BE2C (cell line): ENCODE data around the gene PRKN.

Experiments used
- DNase-seq: peaks from one replicate; pipeline ENCODE4 v3.0.0-alpha.2; 2020
- H3K27me3 ChIP-seq: fragments of 250-450 bp; sonication (Bioruptor Pico); 2 replicates; pipeline ENCODE4 v1.5.1; 2020; ENCODE audit warnings: mild to moderate bottlenecking
- H3K36me3 ChIP-seq: fragments of 250-450 bp; sonication (Bioruptor Pico); 2 replicates; pipeline ENCODE4 v1.5.1; 2020; ENCODE audit warnings: mild to moderate bottlenecking
- H3K4me1 ChIP-seq: fragments of 250-450 bp; sonication (Bioruptor Pico); 2 replicates; pipeline ENCODE4 v1.5.1; 2020
- H3K4me3 ChIP-seq: 2 replicates; pipeline ENCODE4 v1.5.1; 2011; ENCODE audit warnings: low read depth, low read length
- H3K9me3 ChIP-seq: fragments of 250-450 bp; sonication (Bioruptor Pico); 2 replicates; pipeline ENCODE4 v1.5.1; 2020
- TF ChIP-seq, protein P1 (sequence below): IDR thresholded peaks from 2 replicates; pipeline ENCODE4 v1.5.1; 2012; ENCODE audit warnings: mild to moderate bottlenecking, low read depth, low read length

Gene PRKN

DNA sequence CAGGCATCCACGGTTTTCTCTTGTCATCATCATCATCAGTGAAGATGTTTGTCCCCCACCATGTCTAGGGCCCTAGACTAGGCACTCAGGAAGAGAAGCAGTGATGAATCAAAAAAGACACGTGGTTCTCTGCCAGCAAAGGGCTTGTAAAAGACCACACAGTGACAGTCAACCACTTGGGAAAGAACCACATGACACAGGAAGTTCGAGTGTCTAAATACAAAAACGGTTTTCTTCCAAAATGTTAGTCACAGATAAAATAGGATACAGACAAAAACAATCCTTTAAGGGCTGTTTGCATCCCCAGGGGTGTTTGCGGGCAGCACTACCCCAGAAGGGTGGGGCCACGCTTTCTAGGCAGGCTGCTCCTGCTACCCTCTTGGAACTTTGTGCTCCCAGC is 1096.9 kb downstream of the PRKN start:
- DNase-seq, result no peak
- Histone ChIP-seq H3K4me3 (no peak overlapping the region), H3K27me3 (no peaks in the 10 kb centered on the region), H3K4me1 (peaks cover 15% of the 10 kb centered on the region), H3K36me3 (no peaks in the 10 kb centered on the region), H3K9me3 (no peaks in the 10 kb centered on the region; the same call in 1 of the 2 replicates)
- TF ChIP-seq, protein P1, sequence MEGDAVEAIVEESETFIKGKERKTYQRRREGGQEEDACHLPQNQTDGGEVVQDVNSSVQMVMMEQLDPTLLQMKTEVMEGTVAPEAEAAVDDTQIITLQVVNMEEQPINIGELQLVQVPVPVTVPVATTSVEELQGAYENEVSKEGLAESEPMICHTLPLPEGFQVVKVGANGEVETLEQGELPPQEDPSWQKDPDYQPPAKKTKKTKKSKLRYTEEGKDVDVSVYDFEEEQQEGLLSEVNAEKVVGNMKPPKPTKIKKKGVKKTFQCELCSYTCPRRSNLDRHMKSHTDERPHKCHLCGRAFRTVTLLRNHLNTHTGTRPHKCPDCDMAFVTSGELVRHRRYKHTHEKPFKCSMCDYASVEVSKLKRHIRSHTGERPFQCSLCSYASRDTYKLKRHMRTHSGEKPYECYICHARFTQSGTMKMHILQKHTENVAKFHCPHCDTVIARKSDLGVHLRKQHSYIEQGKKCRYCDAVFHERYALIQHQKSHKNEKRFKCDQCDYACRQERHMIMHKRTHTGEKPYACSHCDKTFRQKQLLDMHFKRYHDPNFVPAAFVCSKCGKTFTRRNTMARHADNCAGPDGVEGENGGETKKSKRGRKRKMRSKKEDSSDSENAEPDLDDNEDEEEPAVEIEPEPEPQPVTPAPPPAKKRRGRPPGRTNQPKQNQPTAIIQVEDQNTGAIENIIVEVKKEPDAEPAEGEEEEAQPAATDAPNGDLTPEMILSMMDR, result no peak

DNA sequence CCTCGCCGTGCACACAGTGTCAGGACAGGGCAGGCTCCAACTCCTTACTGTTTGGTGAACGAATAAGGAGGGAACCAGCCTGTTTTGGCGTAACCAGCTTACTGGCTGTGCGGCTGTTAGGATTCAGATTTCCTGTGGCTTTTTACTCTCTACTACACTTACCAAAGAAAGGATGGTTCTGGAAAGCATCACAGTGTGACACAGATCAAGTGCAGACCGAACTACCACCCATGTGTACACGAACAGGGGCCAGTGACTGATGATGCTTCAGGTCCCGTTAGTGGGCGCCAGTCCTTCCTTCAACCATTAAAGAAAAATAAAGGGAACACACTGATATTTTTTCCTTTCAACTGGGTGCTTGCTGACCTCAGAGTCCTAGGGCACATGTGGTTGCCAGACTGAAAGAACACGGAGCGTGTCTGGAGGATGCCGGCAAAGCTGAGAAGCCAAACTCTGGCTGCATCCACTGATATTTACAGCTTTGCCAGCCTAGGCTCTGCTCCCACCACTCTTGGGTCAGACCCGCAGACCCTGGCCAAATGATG is 1101.4 kb downstream of the PRKN start:
- Histone ChIP-seq H3K4me1 (peaks cover 5% of the 10 kb centered on the region), H3K27me3 (no peaks in the 10 kb centered on the region), H3K36me3 (no peaks in the 10 kb centered on the region), H3K9me3 (no peaks in the 10 kb centered on the region; the same call in 1 of the 2 replicates), H3K4me3 (no peak overlapping the region)
- no peak for DNase-seq
- TF ChIP-seq, protein P1, result no peak

DNA sequence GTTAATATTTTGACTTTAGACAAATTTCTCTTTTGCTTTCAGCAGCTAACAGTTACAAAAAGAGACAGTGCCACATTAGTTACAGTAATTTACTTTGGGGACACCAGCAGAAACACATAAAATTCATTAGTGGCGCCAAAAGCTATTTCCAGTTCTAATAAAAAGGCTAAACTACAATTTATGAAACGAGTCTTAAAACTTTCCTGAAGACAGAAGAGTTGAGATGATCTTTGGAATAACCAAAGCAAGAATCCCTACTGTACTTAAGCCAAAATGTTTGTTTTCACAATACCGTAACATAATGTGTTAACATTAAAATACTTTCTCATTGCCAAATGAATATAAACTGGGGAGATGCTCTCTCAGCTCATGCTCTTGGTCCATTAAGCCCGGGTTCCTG is 1103.5 kb downstream of the PRKN start:
- no peaks in the 10 kb centered on the region for H3K36me3 ChIP-seq
- no peak overlapping the region for H3K4me3 ChIP-seq
- no peaks in the 10 kb centered on the region for H3K27me3 ChIP-seq
- TF ChIP-seq, protein P1, result no peak
- peaks cover 5% of the 10 kb centered on the region for H3K4me1 ChIP-seq
- H3K9me3 ChIP-seq, result no peaks in the 10 kb centered on the region
- DNase-seq, result no peak

DNA sequence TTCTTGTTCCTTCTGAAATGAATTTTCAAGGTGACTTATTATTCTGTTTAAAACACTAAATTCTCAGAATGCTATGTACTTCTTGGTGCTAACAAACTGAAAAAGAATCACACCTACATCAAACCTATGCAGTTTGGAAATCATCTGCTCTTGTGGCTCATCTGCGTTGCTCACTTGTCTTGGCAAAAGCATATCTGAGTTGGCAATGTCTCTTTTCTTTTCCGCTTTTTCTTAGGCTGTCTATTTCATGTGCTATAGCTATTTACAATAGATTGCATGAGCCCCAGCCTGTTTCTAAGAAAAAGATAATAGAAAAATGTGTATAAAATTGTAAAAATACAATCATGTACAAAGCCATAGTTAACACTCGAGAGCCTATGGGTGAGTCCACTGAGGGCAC is 1104.8 kb downstream of the PRKN start:
- TF ChIP-seq, protein P1, result no peak

DNA sequence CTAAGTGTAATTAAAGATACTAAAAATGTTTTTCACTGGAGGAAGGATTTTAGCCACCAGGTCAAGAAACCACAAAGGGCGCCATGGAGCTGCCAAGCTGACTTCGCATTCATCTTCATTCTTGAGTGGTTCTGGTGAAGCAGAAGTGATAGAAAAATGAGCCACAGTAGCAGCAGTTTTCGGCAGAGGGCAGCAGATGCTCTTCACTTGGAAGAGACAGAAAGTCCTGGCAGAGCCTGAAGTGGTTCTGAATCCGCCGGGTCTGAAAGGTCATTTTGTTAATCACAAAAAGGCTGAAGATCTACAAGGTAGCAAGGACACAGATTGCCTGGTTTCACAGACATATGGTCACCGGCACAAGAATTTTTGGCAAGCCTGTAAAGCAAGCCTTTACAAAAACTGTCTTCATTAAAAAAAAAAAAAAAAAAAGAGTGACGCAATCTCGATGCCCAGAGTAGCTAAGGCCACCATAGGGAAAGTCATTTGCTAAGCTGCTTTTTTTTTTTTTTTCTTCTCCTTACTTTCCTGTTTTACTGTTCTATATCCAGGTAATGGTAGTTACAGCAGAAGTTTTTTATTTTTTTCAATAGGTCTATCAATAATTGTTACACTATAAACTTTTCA is 1108.6 kb downstream of the PRKN start:
- Histone ChIP-seq H3K27me3 (no peaks in the 10 kb centered on the region), H3K4me3 (peak overlapping the region; percentile 48), H3K9me3 (no peaks in the 10 kb centered on the region), H3K36me3 (no peaks in the 10 kb centered on the region), H3K4me1 (peaks cover 8% of the 10 kb centered on the region)
- TF ChIP-seq, protein P1, result peak; percentile 79
- peak; percentile 72 for DNase-seq

More for the DNA sequence above, 1104.8 kb downstream of the PRKN start:
- Histone ChIP-seq H3K36me3 (no peaks in the 10 kb centered on the region), H3K4me1 (peaks cover 8% of the 10 kb centered on the region), H3K4me3 (no peak overlapping the region), H3K27me3 (no peaks in the 10 kb centered on the region), H3K9me3 (no peaks in the 10 kb centered on the region)
- DNase-seq, result no peak

DNA sequence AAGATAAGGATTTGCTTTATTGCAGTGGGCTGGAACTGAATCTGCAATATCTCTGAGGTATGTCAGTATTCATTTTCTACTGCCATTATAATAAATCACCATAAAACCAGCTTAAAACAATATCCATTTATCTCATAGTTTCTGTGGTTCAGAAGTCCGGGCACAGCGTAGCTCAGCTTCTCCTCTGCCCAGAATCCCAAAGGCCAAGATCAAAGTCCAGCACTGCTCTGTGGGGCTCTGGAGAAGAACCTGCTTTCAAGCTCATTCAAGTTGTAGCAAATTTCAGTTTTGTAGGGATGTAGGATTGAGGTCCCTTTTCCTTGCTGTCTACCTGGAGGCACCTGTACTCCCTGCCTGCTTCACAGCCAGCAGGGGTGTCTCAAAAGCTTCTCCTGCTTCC is 1113.9 kb downstream of the PRKN start:
- H3K36me3 ChIP-seq, result no peaks in the 10 kb centered on the region
- peaks cover 3% of the 10 kb centered on the region; the same call in 1 of the 2 replicates for H3K4me1 ChIP-seq
- no peaks in the 10 kb centered on the region for H3K9me3 ChIP-seq
- TF ChIP-seq, protein P1, result no peak
- H3K4me3 ChIP-seq, result no peak overlapping the region
- DNase-seq, result no peak
- no peaks in the 10 kb centered on the region for H3K27me3 ChIP-seq
